Fibroblast of upper back skin (primary cell): Measurements from ENCODE around the gene TCF7L1.
A peak's percentile ranks its signal among the peaks of the same experiment; 100 is the strongest.
"Not testable (repeated sequence)": the region's sequence is repeated elsewhere in the genome, so short reads cannot be mapped to it uniquely, and the experiment has no call there.

ENCODE experiments used
- DNase-seq: peaks from one replicate; pipeline ENCODE4 v3.0.0-alpha.2; 2013

TCF7L1 gene

GRCh38 chr2:85132834-85133637 lies at the start of gene TCF7L1:
Gene TCF7L1 (plus strand): TSS chr2:85133392. CDS start chr2:85133685, 293 bp downstream.
- peak; percentile 90 for DNase-seq

- DNase-seq: no peak
These were observed 47.6 kb upstream of the TCF7L1 start for GRCh38 chr2:85085563-85085962.

- no peak for DNase-seq
These were observed 45.7 kb upstream of the TCF7L1 start for GRCh38 chr2:85087541-85087940.

GRCh38 chr2:85088921-85089320 lies 44.3 kb upstream of the TCF7L1 start:
- no peak for DNase-seq

- no peak for DNase-seq
These were observed 43.6 kb upstream of the TCF7L1 start for GRCh38 chr2:85089585-85089984.

- no peak for DNase-seq
These were observed 41.4 kb upstream of the TCF7L1 start for GRCh38 chr2:85091838-85092237.

- no peak for DNase-seq
These were observed 38.1 kb upstream of the TCF7L1 start for GRCh38 chr2:85095094-85095493.

- no peak for DNase-seq
These were observed 36.6 kb upstream of the TCF7L1 start for GRCh38 chr2:85096616-85097015.

GRCh38 chr2:85104228-85104627 lies 29.0 kb upstream of the TCF7L1 start:
- DNase-seq: no peak

GRCh38 chr2:85106489-85107180 lies 26.6 kb upstream of the TCF7L1 start:
- peak; percentile 91 for DNase-seq

GRCh38 chr2:85110991-85111560 lies 22.1 kb upstream of the TCF7L1 start:
- DNase-seq: peak; percentile 53

GRCh38 chr2:85111819-85112281 lies 21.3 kb upstream of the TCF7L1 start:
- DNase-seq: peak; percentile 46

GRCh38 chr2:85112906-85113625 lies 20.1 kb upstream of the TCF7L1 start:
- DNase-seq: no peak

- no peak for DNase-seq
These were observed 18.4 kb upstream of the TCF7L1 start for GRCh38 chr2:85114586-85115330.

GRCh38 chr2:85116207-85116606 lies 17.0 kb upstream of the TCF7L1 start:
- no peak for DNase-seq

- no peak for DNase-seq
These were observed 13.3 kb upstream of the TCF7L1 start for GRCh38 chr2:85119900-85120299.

- no peak for DNase-seq
These were observed 12.8 kb upstream of the TCF7L1 start for GRCh38 chr2:85120363-85120762.

- not testable (repeated sequence) for DNase-seq
These were observed 6.7 kb upstream of the TCF7L1 start for GRCh38 chr2:85126462-85126861.

- peak; percentile 42 for DNase-seq
These were observed 3.3 kb upstream of the TCF7L1 start for GRCh38 chr2:85129861-85130260.

GRCh38 chr2:85130407-85130806 lies 2.8 kb upstream of the TCF7L1 start:
- no peak for DNase-seq

GRCh38 chr2:85131116-85131515 lies 2.1 kb upstream of the TCF7L1 start:
- peak; percentile 44 for DNase-seq

GRCh38 chr2:85132397-85132796 lies 795 bp upstream of the TCF7L1 start:
- DNase-seq: peak; percentile 48
